Stimulated activated effector memory CD8-positive, alpha-beta T cell treated with anti-CD3 and anti-CD28 coated beads, Interleukin-12 subunit alpha, Interleukin-12 subunit beta, amount 100 ng/mL, for 72 hours (primary cell): ENCODE measurements around the gene GRIN2A.

Source experiments
- ATAC-seq: fragments of 150-1000 bp; cut with Tn5 transposase; 2 replicates; pipeline ENCODE4 v1.10.0; 2021
- DNase-seq, 2 donors: peaks; one replicate each; pipeline ENCODE4 v3.0.0; 2021 to 2022; ENCODE audit warnings: low spot score in 2 of 2
- H3K27ac Mint-ChIP-seq: one replicate; pipeline ENCODE4 v1.8.0; 2022; ENCODE audit warnings: mild to moderate bottlenecking, mixed read lengths
- H3K36me3 Mint-ChIP-seq: one replicate; pipeline ENCODE4 v1.8.0; 2022; ENCODE audit warnings: mild to moderate bottlenecking, mixed read lengths
- H3K4me1 Mint-ChIP-seq: one replicate; pipeline ENCODE4 v1.8.0; 2022; ENCODE audit warnings: mixed read lengths
- H3K4me3 Mint-ChIP-seq: one replicate; pipeline ENCODE4 v1.8.0; 2022; ENCODE audit warnings: mild to moderate bottlenecking, mixed read lengths
- H3K9me3 Mint-ChIP-seq: one replicate; pipeline ENCODE4 v1.8.0; 2022; ENCODE audit warnings: mixed read lengths

The GRIN2A gene

GRCh38 chr16:10093576-10093975 is 88.7 kb downstream of the GRIN2A start:
- Mint-ChIP-seq H3K9me3 (no peaks in the 10 kb centered on the region), H3K27ac (no peak overlapping the region), H3K36me3 (no peaks in the 10 kb centered on the region), H3K4me1 (no peaks in the 10 kb centered on the region), H3K4me3 (no peak overlapping the region)
- ATAC-seq (no peak), DNase-seq (no peak)

DNA sequence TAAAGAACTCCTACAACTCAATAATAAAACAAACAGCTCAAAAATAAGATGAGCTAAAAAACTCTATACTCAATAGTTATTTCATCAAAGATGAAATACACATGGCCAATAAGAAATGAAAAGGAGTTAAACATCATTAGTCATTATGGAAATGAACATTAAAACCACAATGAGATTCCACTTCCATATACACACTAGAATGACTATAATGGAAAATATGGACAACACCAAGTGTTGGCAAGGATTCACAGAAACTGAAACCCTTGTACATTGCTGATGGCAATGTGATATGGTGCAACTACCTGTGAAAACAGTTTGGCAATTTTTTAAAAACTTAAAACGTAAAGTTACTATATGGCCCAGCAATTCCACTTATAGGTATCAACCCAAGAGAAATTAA is 91.4 kb downstream of the GRIN2A start:
- no peaks in the 10 kb centered on the region for H3K4me1 Mint-ChIP-seq
- H3K36me3 Mint-ChIP-seq: no peaks in the 10 kb centered on the region
- H3K27ac Mint-ChIP-seq: no peak overlapping the region
- no peak for DNase-seq
- H3K9me3 Mint-ChIP-seq: no peaks in the 10 kb centered on the region
- no peak overlapping the region for H3K4me3 Mint-ChIP-seq
- no peak for ATAC-seq

DNA sequence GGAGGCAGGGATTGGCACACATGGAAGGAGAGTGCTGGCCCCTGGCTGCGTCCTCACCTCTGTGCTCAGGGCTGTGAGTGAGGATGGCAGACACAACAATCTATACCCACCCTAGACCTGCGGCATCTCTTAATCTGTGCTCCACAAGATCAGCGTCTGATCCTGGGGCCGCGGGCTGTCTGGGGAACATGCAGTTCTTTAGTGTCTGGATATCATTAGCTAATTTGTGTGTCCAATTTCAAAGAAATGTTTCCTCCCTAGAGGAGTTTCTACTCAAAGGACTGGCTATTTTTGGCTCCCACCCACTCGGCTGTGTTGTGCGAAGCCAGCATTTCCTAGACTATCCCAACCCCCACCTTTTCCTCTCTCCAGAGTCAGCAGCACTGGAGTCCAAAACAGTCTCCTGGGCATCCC is 93.8 kb downstream of the GRIN2A start:
- Mint-ChIP-seq H3K4me1 (no peaks in the 10 kb centered on the region), H3K4me3 (no peak overlapping the region), H3K27ac (no peak overlapping the region), H3K36me3 (no peaks in the 10 kb centered on the region), H3K9me3 (no peaks in the 10 kb centered on the region)
- DNase-seq (no peak), ATAC-seq (no peak)

DNA sequence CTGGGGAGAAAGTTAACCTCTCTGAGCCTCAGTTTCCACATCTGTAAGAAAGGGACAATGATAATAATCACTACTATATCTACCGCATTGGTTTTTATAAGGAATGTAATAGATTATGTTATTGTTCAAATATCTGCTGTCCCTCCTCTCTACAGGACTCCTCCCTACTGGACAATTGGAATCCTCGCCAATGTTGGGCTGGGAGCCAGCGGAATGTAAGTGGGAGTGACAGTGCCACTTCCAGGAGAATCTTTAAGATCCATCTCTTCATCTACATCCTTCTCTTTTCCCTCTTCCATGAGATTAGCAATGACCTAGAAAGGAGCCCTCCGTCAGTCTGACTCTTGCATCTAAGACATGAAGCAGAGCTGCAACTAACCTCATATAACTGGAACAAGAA is 95.1 kb downstream of the GRIN2A start:
- H3K9me3 Mint-ChIP-seq: no peaks in the 10 kb centered on the region
- H3K4me3 Mint-ChIP-seq: no peak overlapping the region
- H3K27ac Mint-ChIP-seq: no peak overlapping the region
- no peaks in the 10 kb centered on the region for H3K4me1 Mint-ChIP-seq
- DNase-seq (no peak), ATAC-seq (no peak)
- H3K36me3 Mint-ChIP-seq: no peaks in the 10 kb centered on the region

GRCh38 chr16:10086620-10087019 is 95.6 kb downstream of the GRIN2A start:
- no peak overlapping the region for H3K27ac Mint-ChIP-seq
- DNase-seq (no peak), ATAC-seq (no peak)
- no peak overlapping the region for H3K4me3 Mint-ChIP-seq
- no peaks in the 10 kb centered on the region for H3K4me1 Mint-ChIP-seq
- no peaks in the 10 kb centered on the region for H3K36me3 Mint-ChIP-seq
- H3K9me3 Mint-ChIP-seq: no peaks in the 10 kb centered on the region

DNA sequence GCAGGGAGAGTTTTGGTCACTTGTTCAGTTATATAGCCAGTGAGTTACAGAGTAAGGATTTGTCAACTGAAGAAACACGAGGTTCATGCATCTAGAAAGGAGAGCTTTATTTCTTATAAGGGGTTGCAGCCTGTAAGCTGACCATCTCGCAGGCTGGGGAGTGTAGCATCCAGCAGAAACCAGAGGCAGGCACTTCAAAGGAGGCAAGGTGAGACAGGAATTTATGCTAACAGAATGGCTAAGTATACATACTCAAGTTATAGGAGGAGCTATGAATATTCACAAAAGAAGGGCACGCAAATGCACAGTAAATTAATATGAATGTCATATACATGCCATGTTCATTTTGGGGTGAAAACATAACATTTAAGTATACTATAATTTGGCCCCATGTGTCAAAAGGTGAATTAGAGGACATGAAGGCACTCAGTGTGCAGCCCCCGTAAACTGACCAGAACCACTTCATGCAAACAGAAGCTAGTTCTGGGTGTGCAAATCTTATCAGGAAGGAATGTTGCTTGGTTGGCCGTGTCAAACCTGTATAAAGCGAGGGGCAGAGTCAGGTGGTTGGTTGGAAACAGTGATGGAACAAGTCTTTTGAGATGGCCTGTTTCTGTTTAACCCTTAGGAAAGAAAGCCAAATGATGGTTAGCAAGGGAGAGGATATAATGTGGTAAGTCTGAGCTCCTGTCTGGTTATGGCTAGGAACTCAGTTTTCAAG is 97.0 kb downstream of the GRIN2A start:
- Mint-ChIP-seq H3K4me1 (no peaks in the 10 kb centered on the region), H3K27ac (no peak overlapping the region), H3K4me3 (no peak overlapping the region), H3K9me3 (no peaks in the 10 kb centered on the region), H3K36me3 (no peaks in the 10 kb centered on the region)
- DNase-seq: no peak
- no peak for ATAC-seq

DNA sequence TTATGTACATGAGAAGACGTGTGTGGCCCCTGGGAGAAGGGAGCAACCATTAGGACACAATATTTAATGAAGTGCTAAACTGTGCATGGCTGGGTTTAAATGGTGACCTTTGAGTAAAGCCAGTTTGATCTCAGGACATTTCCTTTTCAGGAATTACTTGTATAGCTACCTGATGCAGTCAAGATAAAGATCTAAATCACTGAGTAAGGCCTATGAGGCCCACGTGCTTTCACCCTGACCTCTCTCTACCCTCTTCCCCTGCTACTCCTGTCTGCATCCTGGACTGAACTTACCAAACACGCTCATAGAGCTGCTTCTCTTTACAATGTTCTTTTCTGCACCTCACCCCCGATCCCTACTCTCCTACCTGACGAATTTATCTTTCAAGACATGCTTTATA is 98.9 kb downstream of the GRIN2A start:
- no peak for DNase-seq
- Mint-ChIP-seq H3K36me3 (no peaks in the 10 kb centered on the region), H3K4me3 (no peak overlapping the region), H3K9me3 (no peaks in the 10 kb centered on the region), H3K4me1 (no peaks in the 10 kb centered on the region), H3K27ac (no peak overlapping the region)
- no peak for ATAC-seq

DNA sequence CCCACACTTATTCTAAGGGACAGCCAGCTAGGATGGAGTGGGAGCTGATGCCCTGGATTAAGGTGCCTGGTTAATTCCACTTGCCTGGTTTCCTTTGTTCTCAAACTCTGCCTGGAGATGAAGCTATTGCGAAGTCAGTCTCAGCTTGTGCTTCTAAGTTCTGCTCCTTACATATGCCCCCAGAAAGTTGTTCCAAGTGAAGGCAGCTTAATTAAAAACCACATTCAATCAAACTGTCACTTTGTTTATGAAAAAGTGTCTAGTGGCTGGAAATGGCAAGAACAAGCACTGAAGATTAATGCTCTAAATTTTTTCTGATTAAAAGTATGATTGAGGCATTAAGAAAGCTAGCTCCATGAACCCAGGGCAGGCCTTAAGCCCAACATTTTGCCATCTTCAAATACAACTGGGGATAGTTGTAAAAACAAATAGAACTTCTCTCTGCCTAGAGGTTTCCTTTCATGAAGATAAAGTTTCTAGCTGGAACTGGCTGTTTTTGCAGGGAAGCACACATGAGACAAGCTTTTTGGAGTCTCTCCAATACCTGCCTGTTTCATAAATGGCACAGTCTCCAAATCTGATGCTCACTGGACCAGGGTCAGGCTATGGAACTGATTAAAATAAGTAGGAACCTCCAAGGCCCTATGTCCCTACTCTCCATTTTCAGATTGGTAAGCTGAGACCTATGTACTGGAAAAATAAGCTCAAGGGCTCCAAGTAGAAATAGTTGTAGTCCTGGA is 100.9 kb downstream of the GRIN2A start:
- ATAC-seq: no peak
- H3K9me3 Mint-ChIP-seq: no peaks in the 10 kb centered on the region
- no peak overlapping the region for H3K27ac Mint-ChIP-seq
- H3K4me1 Mint-ChIP-seq: no peaks in the 10 kb centered on the region
- DNase-seq: no peak
- H3K4me3 Mint-ChIP-seq: no peak overlapping the region
- H3K36me3 Mint-ChIP-seq: no peaks in the 10 kb centered on the region

DNA sequence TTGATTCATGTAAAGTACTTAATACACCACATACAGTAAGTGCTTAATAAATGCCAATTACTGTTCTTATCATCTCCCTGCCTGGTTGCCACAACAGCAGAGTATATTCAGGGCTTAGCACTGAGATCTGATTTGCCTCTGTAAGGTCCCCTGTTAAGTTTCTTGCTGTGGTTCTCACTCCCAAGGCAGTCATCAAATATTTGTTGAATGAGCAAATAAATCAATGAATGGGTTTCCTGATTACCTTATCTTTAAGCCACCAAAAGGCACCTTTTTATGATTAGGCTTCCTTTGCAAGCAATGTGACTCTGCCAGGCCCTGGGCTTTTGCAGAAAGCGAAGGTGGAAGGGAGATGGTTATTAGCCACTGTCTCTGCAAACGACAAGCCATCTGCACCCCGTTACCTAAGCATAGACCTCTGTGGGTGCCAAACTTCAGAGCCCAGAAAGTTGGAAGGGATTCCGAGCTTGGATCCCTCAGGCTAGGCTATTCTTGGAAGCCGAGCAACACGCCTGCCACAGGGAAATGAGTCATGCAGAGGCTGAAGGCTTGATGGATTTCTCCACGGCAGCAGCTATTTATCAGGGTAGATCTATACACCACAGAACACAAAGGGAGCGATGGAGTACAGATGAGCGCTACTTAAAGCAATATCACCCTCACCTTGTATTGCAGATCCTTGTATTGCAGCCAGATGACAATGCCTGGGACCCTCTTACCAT is 102.0 kb downstream of the GRIN2A start:
- Mint-ChIP-seq H3K27ac (no peak overlapping the region), H3K9me3 (no peaks in the 10 kb centered on the region), H3K36me3 (no peaks in the 10 kb centered on the region), H3K4me3 (no peak overlapping the region), H3K4me1 (no peaks in the 10 kb centered on the region)
- ATAC-seq (no peak), DNase-seq (no peak)

- Mint-ChIP-seq H3K4me3 (no peak overlapping the region), H3K27ac (no peak overlapping the region), H3K4me1 (no peaks in the 10 kb centered on the region), H3K9me3 (no peaks in the 10 kb centered on the region), H3K36me3 (no peaks in the 10 kb centered on the region)
- DNase-seq (no peak), ATAC-seq (no peak)
Observed at GRCh38 chr16:10078541-10078949, 103.7 kb downstream of the GRIN2A start.

DNA sequence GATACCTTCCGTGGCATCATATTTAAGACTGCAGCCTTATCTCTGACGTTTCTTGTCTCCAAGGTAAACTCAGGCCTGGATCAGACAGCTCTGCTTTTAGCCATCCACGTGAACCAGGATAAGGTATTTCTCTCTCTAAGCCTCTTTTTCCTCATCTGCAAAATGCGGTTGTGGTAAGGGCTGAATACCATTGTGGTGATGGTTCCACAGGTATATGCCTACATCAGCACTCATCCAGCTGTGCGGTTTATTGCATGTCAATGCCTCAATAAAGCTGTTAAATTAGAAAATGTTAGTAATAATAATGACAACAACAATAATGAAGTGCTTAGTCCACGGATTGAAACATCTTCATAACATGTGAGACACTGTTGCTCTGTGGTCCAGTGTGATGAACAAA is 104.4 kb downstream of the GRIN2A start:
- H3K27ac Mint-ChIP-seq: no peak overlapping the region
- H3K9me3 Mint-ChIP-seq: no peaks in the 10 kb centered on the region
- DNase-seq (no peak), ATAC-seq (no peak)
- no peaks in the 10 kb centered on the region for H3K36me3 Mint-ChIP-seq
- no peak overlapping the region for H3K4me3 Mint-ChIP-seq
- H3K4me1 Mint-ChIP-seq: no peaks in the 10 kb centered on the region

GRCh38 chr16:10076037-10076436 is 106.2 kb downstream of the GRIN2A start:
- Mint-ChIP-seq H3K4me3 (no peak overlapping the region), H3K9me3 (no peaks in the 10 kb centered on the region), H3K4me1 (no peaks in the 10 kb centered on the region), H3K36me3 (no peaks in the 10 kb centered on the region), H3K27ac (no peak overlapping the region)
- DNase-seq (no peak), ATAC-seq (no peak)

DNA sequence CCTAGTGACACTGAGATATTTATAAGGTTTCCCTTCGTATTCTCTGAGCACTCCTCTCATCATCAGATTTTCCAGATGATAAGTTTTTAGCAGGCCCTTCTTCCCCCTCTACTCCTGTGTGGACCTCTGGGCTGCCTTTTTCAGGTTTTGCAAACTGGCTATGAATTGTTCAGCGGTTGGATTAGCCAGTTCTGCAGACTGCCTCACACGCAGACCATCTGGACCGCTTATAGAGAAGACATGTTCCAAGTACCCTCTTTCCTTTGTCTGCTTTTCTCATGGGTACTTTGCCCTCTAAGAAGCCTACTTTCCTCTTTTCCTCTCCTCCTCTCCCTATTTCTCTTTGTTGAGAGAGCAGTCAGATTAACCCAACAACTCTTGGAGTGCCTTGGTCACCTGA is 111.6 kb downstream of the GRIN2A start:
- DNase-seq: no peak
- Mint-ChIP-seq H3K4me1 (no peaks in the 10 kb centered on the region), H3K36me3 (no peaks in the 10 kb centered on the region), H3K4me3 (no peak overlapping the region), H3K9me3 (no peaks in the 10 kb centered on the region), H3K27ac (no peak overlapping the region)
- ATAC-seq: no peak

DNA sequence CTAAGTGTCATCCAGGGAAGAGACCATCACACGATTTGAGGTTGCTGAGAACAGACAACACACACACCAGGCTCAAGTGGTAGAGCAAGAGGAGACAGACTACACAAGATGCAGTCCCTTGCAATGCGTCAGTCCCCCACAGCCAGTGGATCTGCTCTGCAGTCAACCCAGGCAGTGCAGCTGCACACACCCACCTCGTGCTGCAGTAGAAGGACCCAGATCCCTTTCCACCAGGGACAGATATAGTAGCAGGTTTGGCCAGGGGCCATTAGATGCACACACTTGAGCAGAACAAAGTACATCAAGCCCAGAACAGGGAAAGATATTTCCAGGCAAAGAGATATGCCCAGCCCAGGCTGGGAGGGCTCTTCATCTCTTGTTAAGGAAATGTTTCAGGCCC is 112.9 kb downstream of the GRIN2A start:
- Mint-ChIP-seq H3K4me1 (no peaks in the 10 kb centered on the region), H3K27ac (no peak overlapping the region), H3K9me3 (no peaks in the 10 kb centered on the region), H3K4me3 (no peak overlapping the region), H3K36me3 (no peaks in the 10 kb centered on the region)
- ATAC-seq: peak; percentile 19
- DNase-seq: no peak

GRCh38 chr16:10067835-10068234 is 114.4 kb downstream of the GRIN2A start:
- no peak for DNase-seq
- no peak overlapping the region for H3K4me3 Mint-ChIP-seq
- no peaks in the 10 kb centered on the region for H3K4me1 Mint-ChIP-seq
- H3K9me3 Mint-ChIP-seq: no peaks in the 10 kb centered on the region
- H3K27ac Mint-ChIP-seq: no peak overlapping the region
- no peak for ATAC-seq
- no peaks in the 10 kb centered on the region for H3K36me3 Mint-ChIP-seq

DNA sequence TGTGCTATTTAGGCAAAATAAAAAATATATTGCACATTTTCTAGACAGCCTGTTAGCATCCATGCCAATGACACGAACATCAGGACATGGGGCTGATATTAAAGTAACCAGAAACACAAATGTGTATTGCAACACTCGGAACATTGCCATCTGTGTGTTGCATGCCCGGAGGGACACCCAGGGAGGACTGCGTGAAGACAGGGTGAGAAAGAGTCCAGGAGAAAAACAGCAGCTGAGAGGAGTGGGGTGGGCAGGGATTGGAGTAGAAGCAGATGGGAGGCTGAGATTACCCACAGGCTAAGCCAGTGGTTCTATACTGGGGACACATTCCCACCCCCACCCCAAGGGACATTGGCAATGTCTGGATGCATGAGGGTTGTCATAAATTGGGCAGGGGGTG is 114.8 kb downstream of the GRIN2A start:
- H3K36me3 Mint-ChIP-seq: no peaks in the 10 kb centered on the region
- H3K4me1 Mint-ChIP-seq: no peaks in the 10 kb centered on the region
- no peak for DNase-seq
- H3K4me3 Mint-ChIP-seq: no peak overlapping the region
- H3K9me3 Mint-ChIP-seq: no peaks in the 10 kb centered on the region
- H3K27ac Mint-ChIP-seq: no peak overlapping the region
- no peak for ATAC-seq
